Iris pigment epithelial cell (primary cell): ENCODE data around the gene OR4Q2.
"Not testable (repeated sequence)": the region's sequence is repeated elsewhere in the genome, so short reads cannot be mapped to it uniquely, and the experiment has no call there.

Experiments
- DNase-seq: peaks from one replicate; pipeline ENCODE4 v3.0.0-alpha.2; 2011; ENCODE audit warnings: low read depth

OR4Q2 gene

DNA sequence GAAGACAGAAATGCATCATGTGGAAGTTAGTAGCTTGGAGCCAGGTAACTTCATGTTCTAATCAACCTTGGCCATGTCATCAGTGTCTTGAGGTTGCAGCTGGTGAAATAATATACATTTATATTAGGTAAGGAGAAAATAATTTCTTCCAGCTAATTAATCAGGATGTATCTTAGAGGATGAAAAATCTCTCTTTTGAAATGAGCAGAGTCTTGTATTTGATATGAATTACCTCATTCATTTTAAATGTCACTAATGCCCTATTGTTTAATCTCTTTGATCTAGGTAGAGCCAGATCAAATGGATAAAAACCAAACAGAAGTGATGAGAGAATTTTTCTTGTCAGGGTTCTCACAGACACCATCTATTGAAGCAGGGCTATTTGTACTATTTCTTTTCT lies at the start of gene OR4Q2:
TSS of gene OR4Q2 (plus strand) at position 301 of the 400 bp plus-strand sequence.
- no peak for DNase-seq

DNA sequence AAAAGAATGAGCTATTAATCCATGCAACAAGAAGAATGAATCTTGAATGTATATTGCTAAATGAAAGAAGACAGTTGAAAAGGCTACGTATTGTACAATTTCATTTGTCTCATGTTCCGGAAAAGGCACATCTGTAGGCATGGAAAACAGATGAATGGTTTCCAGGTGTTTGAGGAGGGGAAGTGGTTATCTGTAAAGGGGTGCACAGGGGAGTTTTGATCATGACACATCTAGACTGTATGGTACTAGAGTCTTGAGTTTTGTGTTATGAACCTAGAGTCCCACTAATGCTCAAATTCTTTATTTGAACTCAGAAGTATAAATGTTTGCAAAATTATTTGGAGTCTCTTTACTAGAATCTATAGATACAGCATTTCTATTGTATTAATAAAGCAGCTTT lies 32.2 kb upstream of the OR4Q2 start:
- not testable (repeated sequence) for DNase-seq

DNA sequence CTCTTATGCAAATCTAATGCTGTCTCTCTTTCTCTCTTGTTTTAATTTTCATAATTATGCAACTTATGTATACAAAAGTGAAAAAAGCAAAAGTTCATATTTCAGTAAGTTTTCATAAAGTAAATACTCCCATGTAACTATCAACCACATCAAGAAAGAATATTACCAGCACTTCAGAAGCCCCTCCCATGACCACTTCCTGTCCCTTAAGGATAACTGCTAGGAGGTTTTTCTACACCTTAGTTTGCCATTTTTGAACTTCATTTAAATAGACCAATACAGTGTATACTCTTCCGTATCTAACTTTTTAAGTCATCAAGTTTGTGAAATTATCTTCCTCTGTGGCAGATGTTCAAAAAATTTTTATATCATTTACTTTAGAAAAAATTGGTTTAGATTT lies 27.1 kb upstream of the OR4Q2 start:
- no peak for DNase-seq

DNA sequence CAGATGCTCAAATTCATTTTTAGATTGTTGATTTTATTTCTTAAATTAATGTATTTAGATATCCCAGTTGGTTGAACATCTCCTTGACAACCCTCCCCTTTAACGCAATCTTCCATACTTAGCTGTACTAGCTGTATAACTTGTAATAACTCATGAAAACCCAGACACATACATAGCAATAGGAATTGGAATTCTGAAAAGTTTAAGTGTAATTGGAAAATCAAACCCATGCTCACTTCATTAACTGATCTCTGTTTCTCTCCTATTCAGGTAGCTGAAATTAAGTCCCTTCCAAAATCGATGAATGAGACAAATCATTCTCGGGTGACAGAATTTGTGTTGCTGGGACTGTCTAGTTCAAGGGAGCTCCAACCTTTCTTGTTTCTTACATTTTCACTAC lies 26.7 kb upstream of the OR4Q2 start, which contains the start of gene OR4K15:
TSS of gene OR4K15 (plus strand) at position 301 of the 400 bp plus-strand sequence. CDS start at position 301, 0 bp downstream.
- no peak for DNase-seq

DNA sequence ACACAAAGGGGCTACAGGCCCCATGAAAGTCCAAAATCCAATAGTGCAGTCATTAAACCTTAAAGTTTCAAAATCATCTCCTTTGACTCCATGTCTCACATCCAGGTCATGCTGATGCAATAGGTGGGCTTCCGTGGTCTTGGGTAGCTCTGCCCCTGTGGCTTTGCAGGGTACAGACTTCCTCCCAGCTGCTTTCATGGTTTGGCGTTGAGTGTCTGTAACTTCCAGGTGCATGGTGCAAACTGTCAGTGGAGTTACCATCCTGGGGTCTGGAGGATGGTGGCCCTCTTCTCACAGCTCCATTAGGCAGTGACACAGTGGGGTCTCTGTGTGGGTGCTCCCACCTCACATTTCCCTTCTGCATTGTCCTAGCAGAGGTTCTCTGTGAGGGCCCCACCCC lies 8.5 kb upstream of the OR4Q2 start:
- no peak for DNase-seq

DNA sequence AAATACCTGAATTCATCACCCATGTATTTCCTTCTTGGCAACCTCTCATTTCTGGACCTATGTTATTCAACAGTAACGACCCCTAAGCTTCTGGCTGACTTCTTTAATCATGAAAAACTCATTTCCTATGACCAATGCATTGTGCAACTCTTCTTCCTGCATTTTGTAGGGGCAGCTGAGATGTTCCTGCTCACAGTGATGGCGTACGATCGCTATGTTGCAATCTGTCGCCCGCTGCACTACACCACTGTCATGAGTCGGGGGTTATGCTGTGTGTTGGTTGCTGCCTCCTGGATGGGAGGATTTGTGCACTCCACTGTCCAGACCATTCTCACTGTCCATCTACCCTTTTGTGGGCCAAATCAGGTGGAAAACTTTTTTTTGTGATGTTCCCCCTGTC lies 356 bp downstream of the OR4Q2 start:
- DNase-seq: no peak

DNA sequence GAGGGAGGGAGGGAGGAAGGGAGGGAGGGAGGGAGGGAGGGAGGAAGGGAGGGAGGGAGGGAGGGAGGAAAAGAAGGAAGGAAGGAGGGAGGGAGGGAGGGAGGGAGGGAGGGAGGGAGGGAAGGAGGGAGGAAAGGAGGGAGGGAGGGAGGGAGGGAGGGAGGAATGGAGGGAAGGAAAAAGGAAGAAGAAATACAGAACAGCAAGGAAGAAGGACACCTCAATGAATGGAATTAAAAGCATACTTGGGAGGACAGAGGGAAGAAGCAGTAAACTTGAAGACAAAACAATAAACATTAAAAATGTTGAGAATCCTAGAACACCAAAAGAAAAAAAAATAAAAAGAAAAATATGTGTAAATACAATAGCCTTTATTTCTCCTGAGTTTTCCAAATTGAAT lies 6.2 kb downstream of the OR4Q2 start:
- DNase-seq: no peak

DNA sequence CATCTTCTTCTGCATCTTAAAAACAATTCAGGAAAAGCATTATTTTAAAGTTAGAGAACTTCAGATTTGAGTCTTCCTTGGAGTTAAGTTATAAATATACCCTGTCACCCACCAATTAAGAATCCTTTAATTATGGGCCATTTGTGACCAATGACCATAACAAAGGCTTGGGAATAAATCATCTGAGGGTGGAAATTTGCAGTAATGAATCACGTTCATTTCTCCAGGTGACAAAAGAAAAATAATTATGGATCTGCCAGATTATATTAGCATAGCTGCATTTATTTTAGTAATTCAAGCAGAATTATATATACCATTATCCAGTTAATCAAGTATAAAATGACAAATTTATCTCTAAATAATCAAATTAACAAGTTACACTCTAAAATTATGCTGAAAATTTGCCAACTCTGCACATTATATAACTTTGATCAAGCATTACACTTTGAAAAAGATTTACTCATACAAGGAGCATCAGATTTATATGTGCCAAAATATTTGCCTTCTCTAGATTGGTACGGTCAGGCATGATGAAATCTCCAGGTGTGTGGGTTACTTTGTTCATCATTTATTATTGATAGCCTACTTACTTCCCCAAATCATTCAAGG lies 17.4 kb downstream of the OR4Q2 start, which contains the start of gene OR4K14:
TSS of gene OR4K14 (minus strand) at position 51 of the 609 bp plus-strand sequence. CDS start 4,114 bp downstream, outside the sequence.
- DNase-seq: no peak

DNA sequence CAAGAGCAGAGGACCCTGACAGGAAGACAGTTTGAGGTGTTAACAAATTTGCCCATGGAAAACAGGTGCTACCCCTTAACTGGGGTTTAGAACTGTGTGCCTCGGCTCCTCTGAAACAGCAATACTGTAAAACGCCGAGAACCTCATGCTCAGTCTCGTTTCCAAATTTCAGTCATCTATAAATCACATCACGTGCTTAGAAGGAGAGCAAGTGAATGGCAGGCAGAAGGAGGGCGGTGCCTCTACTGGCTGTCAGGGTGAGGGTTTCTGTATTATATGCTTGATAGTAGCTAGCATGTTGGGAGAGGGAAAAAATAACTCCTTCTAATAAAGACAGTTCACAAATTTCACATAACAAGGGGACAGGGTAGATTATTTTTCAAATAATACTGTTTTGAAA lies 29.1 kb downstream of the OR4Q2 start:
- DNase-seq: no peak

DNA sequence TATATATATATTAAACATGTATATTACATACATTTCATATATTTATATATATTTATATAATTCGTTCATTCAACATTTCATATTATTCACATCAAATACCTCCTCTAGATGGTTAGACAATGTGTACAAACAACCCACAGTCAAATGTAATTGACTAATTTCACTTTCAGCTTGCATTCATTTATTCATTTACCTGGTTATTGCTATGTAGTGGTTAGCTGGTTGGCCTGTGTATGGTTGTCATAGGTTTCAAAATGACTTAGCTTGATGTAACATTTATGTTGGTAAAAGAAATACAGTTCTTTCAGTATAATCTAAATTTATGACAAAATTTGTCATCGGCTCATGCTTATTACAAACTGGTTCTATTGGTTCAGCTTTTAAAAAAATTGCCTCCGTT lies 33.5 kb downstream of the OR4Q2 start:
- no peak for DNase-seq

DNA sequence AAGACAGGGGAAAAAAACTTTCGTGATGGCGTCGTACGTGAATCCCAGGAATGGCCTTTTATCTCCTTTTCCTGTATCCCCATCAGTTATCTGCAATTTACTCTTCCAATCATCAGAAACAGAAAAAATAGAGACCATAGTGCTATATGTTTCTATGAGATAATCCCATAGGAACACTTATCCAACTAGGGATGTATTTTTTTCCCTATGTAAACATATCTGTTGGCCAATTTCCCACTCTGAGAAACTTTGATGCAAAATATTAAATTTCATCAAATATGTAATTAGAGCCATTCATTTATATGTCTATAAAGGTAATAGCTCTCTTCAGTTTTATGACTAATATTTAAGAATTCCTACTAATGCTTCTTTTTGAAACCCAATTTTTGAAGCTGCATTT lies 34.0 kb downstream of the OR4Q2 start, which contains the start of gene OR4K13:
TSS of gene OR4K13 (minus strand) at position 101 of the 400 bp plus-strand sequence. CDS start 1,280 bp downstream, outside the sequence.
- DNase-seq: no peak

DNA sequence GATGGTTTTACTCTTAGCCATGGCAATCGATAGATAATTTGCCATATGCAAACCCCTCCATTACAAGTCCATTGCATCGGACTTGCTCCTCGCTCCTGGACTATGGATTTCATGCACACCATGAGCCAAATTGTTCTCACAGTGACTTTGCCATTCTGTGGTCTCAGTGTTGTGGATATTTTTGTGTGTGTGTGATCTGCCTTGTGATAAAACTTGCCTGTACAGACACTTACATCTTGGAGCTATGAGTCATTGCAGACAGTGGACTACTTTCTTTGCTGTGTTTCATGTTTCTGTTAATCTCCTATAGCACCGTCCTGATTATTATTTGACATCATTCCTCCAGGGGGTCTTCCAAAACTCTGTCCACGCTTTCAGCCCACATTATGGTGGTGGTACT lies 42.3 kb downstream of the OR4Q2 start:
- no peak for DNase-seq

DNA sequence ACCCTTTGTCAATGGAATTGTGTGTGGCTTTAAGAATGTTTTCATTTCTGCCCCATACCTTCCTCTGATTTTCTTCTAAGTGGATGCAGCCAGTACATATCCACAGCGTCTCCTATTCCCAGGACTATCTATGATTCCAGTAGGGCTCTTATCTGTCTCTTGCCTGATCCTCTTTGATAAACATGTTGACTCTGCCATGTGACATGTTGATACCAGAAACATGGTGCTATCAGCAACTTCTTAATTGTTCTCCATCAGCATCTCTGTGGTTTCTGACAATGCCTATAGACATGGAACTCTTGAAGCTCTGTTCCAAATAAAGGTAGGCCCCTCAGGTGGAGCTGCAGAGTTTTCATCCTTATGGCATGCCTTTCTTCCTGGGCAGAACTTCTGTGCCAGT lies 46.2 kb downstream of the OR4Q2 start:
- DNase-seq: no peak
